ENCODE data around the gene MAGEA9. TPM values are rescaled to one million over a fixed set of nuclear protein-coding genes. Genes with fewer than 3 reads are reported as not detected.

MAGEA9 gene
- polyA plus RNA-seq, 3 donors: not detected

- H3K4me1 ChIP-seq (ENCODE audit: control insufficient read depth in 1 of 2, insufficient read depth in 2 of 2, low read length in 2 of 2): no peaks in the 10 kb centered on the region
- no peak overlapping the region for H3K4me2 ChIP-seq (replicated peaks; ENCODE audit: extremely low read depth, low read length, poor library complexity, severe bottlenecking)
- no peaks in the 10 kb centered on the region for H3K36me3 Mint-ChIP-seq
- H4K20me1 ChIP-seq (ENCODE audit: insufficient read depth, low read length): no peaks in the 10 kb centered on the region
- peaks cover 0 to 4% (median 0%) of the 10 kb centered on the region in 3 donors for H3K27me3 Mint-ChIP-seq (ENCODE audit: low read depth in 3 of 3)
- no peaks in the 10 kb centered on the region for H3K27me3 ChIP-seq (ENCODE audit: control insufficient read depth in 2 of 2, insufficient read depth in 2 of 2, low read length in 2 of 2)
- H3K4me3 Mint-ChIP-seq: no peak overlapping the region
- no peak overlapping the region for H3K27ac Mint-ChIP-seq
- intact Hi-C loops (cut with micrococcal nuclease): no loop called here
- no peak overlapping the region for H2AFZ ChIP-seq (ENCODE audit: insufficient read depth, low read depth, low read length, poor library complexity, severe bottlenecking)
- TF ChIP-seq CTCF (IDR thresholded peaks at IDR 0.05): no peak
- WGBS (ENCODE audit: insufficient coverage): 86% methylated on average over 1 of the region's 3 CpGs
- no peak for DNase-seq
- H3K79me2 ChIP-seq (ENCODE audit: insufficient read depth, low read length): no peaks in the 10 kb centered on the region
- peaks cover 0 to 4% (median 0%) of the 10 kb centered on the region in 7 donors for H3K9me3 Mint-ChIP-seq
- H3K27ac ChIP-seq (ENCODE audit: low read depth in 1 of 2, low read length in 2 of 2): no peak overlapping the region
- H3K9ac ChIP-seq (ENCODE audit: insufficient read depth, low read length, poor library complexity, severe bottlenecking): no peak overlapping the region
- H3K9me3 ChIP-seq (replicated peaks in 1 of 2; ENCODE audit: control insufficient read depth in 1 of 2, insufficient read depth in 1 of 2, low read length in 2 of 2): no peaks in the 10 kb centered on the region
- no peak overlapping the region for H3K4me3 ChIP-seq (replicated peaks in 1 of 3; ENCODE audit: low read depth in 2 of 3, low read length in 3 of 3)
- H3K36me3 ChIP-seq (replicated peaks in 1 of 2; ENCODE audit: control insufficient read depth in 1 of 2, insufficient read depth in 2 of 2, low read length in 2 of 2): no peaks in the 10 kb centered on the region
- no peaks in the 10 kb centered on the region for H3K4me1 Mint-ChIP-seq
Observed at GRCh38 chrX:149799938-149800337, 18.2 kb downstream of the MAGEA9 start.

- Histone ChIP-seq H3K4me2 (replicated peaks; ENCODE audit: extremely low read depth, low read length, poor library complexity, severe bottlenecking) (no peak overlapping the region), H3K27me3 (ENCODE audit: control insufficient read depth in 2 of 2, insufficient read depth in 2 of 2, low read length in 2 of 2) (no peaks in the 10 kb centered on the region), H3K27ac (ENCODE audit: low read depth in 1 of 2, low read length in 2 of 2) (no peak overlapping the region), H3K79me2 (ENCODE audit: insufficient read depth, low read length) (no peaks in the 10 kb centered on the region), H3K4me1 (ENCODE audit: control insufficient read depth in 1 of 2, insufficient read depth in 2 of 2, low read length in 2 of 2) (no peaks in the 10 kb centered on the region), H4K20me1 (ENCODE audit: insufficient read depth, low read length) (no peaks in the 10 kb centered on the region), H3K4me3 (replicated peaks in 1 of 3; ENCODE audit: low read depth in 2 of 3, low read length in 3 of 3) (no peak overlapping the region), H3K9me3 (replicated peaks in 1 of 2; ENCODE audit: control insufficient read depth in 1 of 2, insufficient read depth in 1 of 2, low read length in 2 of 2) (no peaks in the 10 kb centered on the region), H3K36me3 (replicated peaks in 1 of 2; ENCODE audit: control insufficient read depth in 1 of 2, insufficient read depth in 2 of 2, low read length in 2 of 2) (no peaks in the 10 kb centered on the region), H3K9ac (ENCODE audit: insufficient read depth, low read length, poor library complexity, severe bottlenecking) (no peak overlapping the region), H2AFZ (ENCODE audit: insufficient read depth, low read depth, low read length, poor library complexity, severe bottlenecking) (no peak overlapping the region)
- no peaks in the 10 kb centered on the region for H3K4me1 Mint-ChIP-seq
- H3K27me3 Mint-ChIP-seq (ENCODE audit: low read depth in 3 of 3): peaks cover 0 to 2% (median 0%) of the 10 kb centered on the region in 3 donors
- H3K27ac Mint-ChIP-seq: no peak overlapping the region
- TF ChIP-seq CTCF (IDR thresholded peaks at IDR 0.05): no peak
- DNase-seq: no peak
- no peaks in the 10 kb centered on the region for H3K36me3 Mint-ChIP-seq
- H3K9me3 Mint-ChIP-seq: peaks cover 0 to 1% (median 0%) of the 10 kb centered on the region in 7 donors
- no peak overlapping the region for H3K4me3 Mint-ChIP-seq
- intact Hi-C loops (cut with micrococcal nuclease): no loop called here
- WGBS (ENCODE audit: insufficient coverage): 95% methylated on average over 3 of the region's 10 CpGs
Observed at GRCh38 chrX:149803458-149804062, 21.8 kb downstream of the MAGEA9 start.

All from CD14-positive monocyte (primary cell).